Esophagus muscularis mucosa (tissue), 4 donors: ENCODE data around the gene ANKRD11. TPM values are rescaled to one million over a fixed set of nuclear protein-coding genes. Genes with fewer than 3 reads are reported as not detected.
A peak's percentile ranks its signal among the peaks of the same experiment; 100 is the strongest.

ENCODE experiments used
- DNase-seq: peaks from one replicate; pipeline ENCODE4 v3.0.0-alpha.2; 2017; ENCODE audit errors: extremely low spot score
- H3K27ac ChIP-seq, 4 donors: fragments of 200-600 bp; sonication (generic); replicated peaks in 1 of 4; 1 replicate in 3 of 4; 2 replicates in 1 of 4; pipeline ENCODE4 v1.5.1; 2016 to 2019; ENCODE audit warnings: mild to moderate bottlenecking in 1 of 4
- H3K27me3 ChIP-seq, 4 donors: fragments of 200-600 bp; sonication (generic); one replicate each; pipeline versions ENCODE4 v1.5.1 to v1.6.0; 2016 to 2019
- H3K36me3 ChIP-seq, 4 donors: fragments of 200-600 bp; sonication (generic); one replicate each; pipeline ENCODE4 v1.5.1; 2016 to 2019
- H3K4me1 ChIP-seq, 4 donors: fragments of 200-600 bp; sonication (generic); one replicate each; pipeline ENCODE4 v1.5.1; 2016 to 2019
- H3K4me3 ChIP-seq, 4 donors: fragments of 200-600 bp; sonication (generic); 1 replicate in 2 of 4; 2 replicates in 2 of 4; pipeline ENCODE4 v1.5.1; 2016 to 2019; ENCODE audit warnings: mild to moderate bottlenecking in 4 of 4, moderate library complexity in 1 of 4
- H3K9me3 ChIP-seq, 4 donors: fragments of 200-600 bp; sonication (generic); 1 replicate in 3 of 4; 2 replicates in 1 of 4; pipeline ENCODE4 v1.5.1; 2016 to 2019
- CTCF ChIP-seq, 3 experiments: fragments of 200-600 bp in 2 of 3; fragments of 450-650 bp in 1 of 3; sonication (generic) in 2 of 3; IDR thresholded peaks; one replicate each; pipeline ENCODE4 v1.5.1; 2017 to 2019; ENCODE audit warnings: antibody characterized with exemption in 3 of 3, mild to moderate bottlenecking in 2 of 3, moderate library complexity in 1 of 3
- EP300 ChIP-seq: sonication (generic); formaldehyde crosslinking; IDR thresholded peaks from one replicate; pipeline ENCODE4 v1.6.1; 2017; ENCODE audit warnings: antibody characterized with exemption
- POLR2A ChIP-seq: fragments of 450-650 bp; IDR thresholded peaks from one replicate; pipeline ENCODE4 v1.6.1; 2017; ENCODE audit warnings: antibody characterized with exemption, moderate library complexity, mild to moderate bottlenecking, low read depth
- POLR2AphosphoS5 ChIP-seq, 2 donors: sonication (generic); formaldehyde crosslinking; IDR thresholded peaks; one replicate each; pipeline ENCODE4 v1.6.1; 2017; ENCODE audit warnings: antibody characterized with exemption in 2 of 2
- whole genome bisulfite sequencing: methylation state at CpG from one replicate; pipeline ENCODE4 v1.1.5; 2018; 5-methylcytosine and 5-hydroxymethylcytosine counted together
- intact Hi-C: fragments of 100-400 bp; cut with DNase I; formaldehyde crosslinking; loops from one replicate; pipeline ENCODE4 v1.15.1; 2023
- total RNA-seq, 4 donors: library from RNA; depleted of rRNA; stranded (reverse); fragments of >200 nt; gene quantifications; one replicate each; pipeline versions ENCODE4 v1.1.0 to v1.2.1, GENCODE V29; 2016

ANKRD11 gene
- total RNA-seq, 4 donors from 2014 or later = 60.8 to 119 (median 105) TPM

GRCh38 chr16:89410794-89411309 is 79.5 kb downstream of the ANKRD11 start:
- DNase-seq = no peak

GRCh38 chr16:89410322-89410721 is 80.0 kb downstream of the ANKRD11 start:
- intact Hi-C loops = no loop called here
- Histone ChIP-seq H3K27ac (peak overlapping the region; percentile 48 to 60 (median 58)), H3K4me3 (no peak overlapping the region), H3K9me3 (no peaks in the 10 kb centered on the region), H3K27me3 (no peaks in the 10 kb centered on the region), H3K36me3 (no peaks in the 10 kb centered on the region), H3K4me1 (peaks cover 91 to 96% (median 94%) of the 10 kb centered on the region in 4 donors)
- TF ChIP-seq EP300 = no peak
- 20% methylated on average over 6 of the region's 6 CpGs for whole genome bisulfite sequencing
- DNase-seq = no peak

More at GRCh38 chr16:89410794-89411309, 79.5 kb downstream of the ANKRD11 start:
- Histone ChIP-seq H3K27ac (peak overlapping the region; percentile 48 to 60 (median 58)), H3K36me3 (no peaks in the 10 kb centered on the region), H3K27me3 (no peaks in the 10 kb centered on the region), H3K9me3 (no peaks in the 10 kb centered on the region), H3K4me3 (peak overlapping the region in 2 of 4 donors; percentile 1 to 13), H3K4me1 (peaks cover 87 to 97% (median 94%) of the 10 kb centered on the region in 4 donors)
- peak; percentile 34 to 87 for TF ChIP-seq POLR2AphosphoS5 (IDR thresholded peaks at IDR 0.05)
- TF ChIP-seq EP300 = no peak
- WGBS = 16% methylated on average over 7 of the region's 11 CpGs
- intact Hi-C loops = no loop called here

- H3K27me3 ChIP-seq = no peaks in the 10 kb centered on the region
- H3K4me1 ChIP-seq = peaks cover 93 to 97% (median 95%) of the 10 kb centered on the region in 4 donors
- intact Hi-C loops = no loop called here
- H3K4me3 ChIP-seq = no peak overlapping the region
- no peak for DNase-seq
- WGBS = 39% methylated on average over 13 of the region's 13 CpGs
- H3K9me3 ChIP-seq = no peaks in the 10 kb centered on the region
- peak overlapping the region; percentile 40 to 72 (median 58) for H3K27ac ChIP-seq
- H3K36me3 ChIP-seq = no peaks in the 10 kb centered on the region
- TF ChIP-seq CTCF (IDR thresholded peaks at IDR 0.05) = no peak
- no peak for TF ChIP-seq POLR2AphosphoS5 (IDR thresholded peaks at IDR 0.05)
- TF ChIP-seq EP300 = no peak
- TF ChIP-seq POLR2A = no peak
These were observed 81.1 kb downstream of the ANKRD11 start for GRCh38 chr16:89409161-89409711.

GRCh38 chr16:89408315-89408714 is 82.0 kb downstream of the ANKRD11 start:
- no peak for DNase-seq
- intact Hi-C loops = no loop called here
- Histone ChIP-seq H3K4me3 (no peak overlapping the region), H3K4me1 (peaks cover 86 to 97% (median 95%) of the 10 kb centered on the region in 4 donors), H3K9me3 (no peaks in the 10 kb centered on the region), H3K36me3 (no peaks in the 10 kb centered on the region), H3K27ac (peak overlapping the region; percentile 40 to 72 (median 58)), H3K27me3 (no peaks in the 10 kb centered on the region)
- no peak for TF ChIP-seq CTCF (IDR thresholded peaks at IDR 0.05)
- no peak for TF ChIP-seq EP300
- no peak for TF ChIP-seq POLR2AphosphoS5 (IDR thresholded peaks at IDR 0.05)
- TF ChIP-seq POLR2A = no peak
- WGBS = 58% methylated on average over 7 of the region's 12 CpGs

GRCh38 chr16:89407925-89408300 is 82.4 kb downstream of the ANKRD11 start:
- peak overlapping the region; percentile 40 to 72 (median 58) for H3K27ac ChIP-seq

GRCh38 chr16:89407282-89407924 is 83.0 kb downstream of the ANKRD11 start:
- Histone ChIP-seq H3K36me3 (no peaks in the 10 kb centered on the region), H3K4me1 (peaks cover 81 to 97% (median 95%) of the 10 kb centered on the region in 4 donors), H3K27me3 (no peaks in the 10 kb centered on the region), H3K4me3 (no peak overlapping the region), H3K9me3 (no peaks in the 10 kb centered on the region), H3K27ac (peak overlapping the region in 2 of 4 donors; percentile 58 to 72)
- WGBS = 48% methylated on average over 17 of the region's 17 CpGs
- TF ChIP-seq POLR2AphosphoS5 (IDR thresholded peaks at IDR 0.05) = no peak
- TF ChIP-seq POLR2A = no peak
- no peak for TF ChIP-seq CTCF (IDR thresholded peaks at IDR 0.05)
- TF ChIP-seq EP300 = no peak
- intact Hi-C loops = no loop called here
- no peak for DNase-seq

More at GRCh38 chr16:89407925-89408300, 82.4 kb downstream of the ANKRD11 start:
- Histone ChIP-seq H3K4me1 (peaks cover 82 to 97% (median 95%) of the 10 kb centered on the region in 4 donors), H3K27me3 (no peaks in the 10 kb centered on the region), H3K36me3 (no peaks in the 10 kb centered on the region), H3K9me3 (no peaks in the 10 kb centered on the region), H3K4me3 (no peak overlapping the region)
- no peak for DNase-seq
- intact Hi-C loops = no loop called here
- WGBS = 72% methylated on average over 3 of the region's 5 CpGs
- TF ChIP-seq EP300 (no peak), POLR2AphosphoS5 (IDR thresholded peaks at IDR 0.05) (peak in 1 of 2 donors; percentile 16)
